Measurements from ENCODE around the gene HRCT1. TPM values are rescaled to one million over a fixed set of nuclear protein-coding genes. Genes with fewer than 3 reads are reported as not detected.

Gene HRCT1
- total and polyA plus RNA-seq, 7 donors: 2.1 to 88.5 (median 5.4) TPM

- 79 to 80% methylated on average over 11 of the region's 11 CpGs for WGBS, 2 donors
- intact Hi-C loops (cut with DNase I): no loop called here
- peaks cover 0 to 75% (median 70%) of the 10 kb centered on the region in 4 donors for H3K4me1 ChIP-seq
- H3K27ac ChIP-seq: peak within 1 kb of the TSS; percentile 93 to 97 (median 94)
- H3K36me3 ChIP-seq: no peaks in the 10 kb centered on the region
- H3K4me3 ChIP-seq: peak within 1 kb of the TSS in 2 of 4 donors; percentile 25 to 33
- no peaks in the 10 kb centered on the region for H3K27me3 ChIP-seq
- no peaks in the 10 kb centered on the region for H3K9me3 ChIP-seq
- no peak for DNase-seq
- TF ChIP-seq CTCF (IDR thresholded peaks at IDR 0.05) (no peak), POLR2AphosphoS5 (IDR thresholded peaks at IDR 0.05) (no peak), POLR2A (IDR thresholded peaks at IDR 0.05) (no peak), EP300 (IDR thresholded peaks at IDR 0.05) (no peak)
Observed at GRCh38 chr9:35909274-35909673, 3.3 kb downstream of the HRCT1 start, which contains the start of gene SPAAR. Gene SPAAR, plus strand, starts transcription at chr9:35909490. Its CDS starts 974 bp downstream, at chr9:35910464.

GRCh38 chr9:35909687-35910612 lies 3.9 kb downstream of the HRCT1 start:
- Histone ChIP-seq H3K9me3 (no peaks in the 10 kb centered on the region), H3K27ac (peak overlapping the region; percentile 93 to 97 (median 94)), H3K4me1 (peaks cover 0 to 75% (median 63%) of the 10 kb centered on the region in 4 donors), H3K27me3 (no peaks in the 10 kb centered on the region), H3K4me3 (peak overlapping the region in 1 of 4 donors; percentile 6), H3K36me3 (no peaks in the 10 kb centered on the region)
- no peak for TF ChIP-seq POLR2A (IDR thresholded peaks at IDR 0.05)
- TF ChIP-seq EP300 (IDR thresholded peaks at IDR 0.05): no peak
- no peak for TF ChIP-seq CTCF (IDR thresholded peaks at IDR 0.05)
- no peak for TF ChIP-seq POLR2AphosphoS5 (IDR thresholded peaks at IDR 0.05)
- DNase-seq: no peak
- WGBS, 2 donors: 92% methylated on average over 34 of the region's 34 CpGs
- intact Hi-C loops (cut with DNase I): no loop called here

GRCh38 chr9:35910613-35911359 lies 4.8 kb downstream of the HRCT1 start:
- H3K4me1 ChIP-seq: peaks cover 0 to 66% (median 54%) of the 10 kb centered on the region in 4 donors
- H3K27me3 ChIP-seq: no peaks in the 10 kb centered on the region
- peak overlapping the region; percentile 93 to 97 (median 94) for H3K27ac ChIP-seq
- TF ChIP-seq CTCF (IDR thresholded peaks at IDR 0.05) (peak in 3 of 4 experiments; percentile 35 to 50 (median 40)), EP300 (IDR thresholded peaks at IDR 0.05) (no peak), POLR2AphosphoS5 (IDR thresholded peaks at IDR 0.05) (no peak), POLR2A (IDR thresholded peaks at IDR 0.05) (no peak)
- H3K9me3 ChIP-seq: no peaks in the 10 kb centered on the region
- no peaks in the 10 kb centered on the region for H3K36me3 ChIP-seq
- peak overlapping the region in 1 of 4 donors; percentile 6 for H3K4me3 ChIP-seq
- no peak for DNase-seq
- 37 to 49% methylated on average over 14 of the region's 14 CpGs for WGBS, 2 donors
- intact Hi-C loops (cut with DNase I): no loop called here

GRCh38 chr9:35911690-35912089 lies 5.7 kb downstream of the HRCT1 start:
- no peak for DNase-seq
- Histone ChIP-seq H3K27me3 (no peaks in the 10 kb centered on the region), H3K9me3 (no peaks in the 10 kb centered on the region), H3K27ac (peak overlapping the region in 3 of 4 donors; percentile 93 to 97 (median 93)), H3K4me3 (no peak overlapping the region), H3K4me1 (peaks cover 0 to 57% (median 45%) of the 10 kb centered on the region in 4 donors), H3K36me3 (no peaks in the 10 kb centered on the region)
- TF ChIP-seq POLR2A (IDR thresholded peaks at IDR 0.05) (no peak), CTCF (IDR thresholded peaks at IDR 0.05) (no peak), POLR2AphosphoS5 (IDR thresholded peaks at IDR 0.05) (no peak), EP300 (IDR thresholded peaks at IDR 0.05) (no peak)
- intact Hi-C loops (cut with DNase I): no loop called here
- 75 to 83% methylated on average over 10 of the region's 10 CpGs for WGBS, 2 donors

Data from sigmoid colon (tissue), 7 donors.